GM12878 (cell line): ENCODE measurements around the gene HERPUD1. TPM values are rescaled to one million over a fixed set of nuclear protein-coding genes. Genes with fewer than 3 reads are reported as not detected.

Source experiments
- ATAC-seq: fragments of 200-7000 bp; cut with Tn5 transposase; 3 replicates; pipeline ENCODE4 v1.9.1; 2020; ENCODE audit warnings: mild to moderate bottlenecking, moderate library complexity
- Bru-seq: library from RNA; stranded (reverse); fragments of 400-500 nt; gene quantifications from one replicate; lab custom pipeline; 2021; lab: Mats Ljungman, UMichigan
- BruChase-seq, 2 experiments: library from RNA; stranded (reverse); fragments of 400-500 nt; gene quantifications; one replicate each; lab custom pipeline; 2021; lab: Mats Ljungman, UMichigan
- BruUV-seq: library from RNA; stranded (reverse); fragments of 400-500 nt; replicated peaks from 2 replicates; lab custom pipeline; 2021; lab: Mats Ljungman, UMichigan
- CTCF ChIA-PET: fragments of 300-600 bp; sonication (Branson Sonifier 250); formaldehyde crosslinking; extraction: SDS; loops from one replicate; lab custom pipeline; 2021; ENCODE audit warnings: inconsistent platforms; lab: Yijun Ruan, JAX
- POLR2A ChIA-PET: fragments of 350-600 bp; formaldehyde crosslinking; extraction: SDS; loops from one replicate; lab custom pipeline; 2021; ENCODE audit warnings: inconsistent platforms; lab: Charles Lee
- RAD21 ChIA-PET: fragments of 300-600 bp; sonication (Branson Sonifier 250); formaldehyde crosslinking; loops from one replicate; lab custom pipeline; 2023; ENCODE audit warnings: antibody characterized with exemption; ENCODE audit not compliant: unreplicated experiment; lab: Charles Lee
- SMC1A ChIA-PET: fragments of 300-600 bp; sonication (Branson Sonifier 250); formaldehyde crosslinking; loops from one replicate; lab custom pipeline; 2023; ENCODE audit not compliant: unreplicated experiment, uncharacterized antibody; lab: Charles Lee
- DNase-seq: peaks from one replicate; pipeline ENCODE4 v3.0.0-alpha.2; 2011; ENCODE audit warnings: low read depth, low spot score
- FAIRE-seq: peaks from 3 replicates; lab custom pipeline; 2011; peaks lifted over from hg19 to GRCh38; lab: Jason Lieb, UNC
- H2AFZ ChIP-seq: 2 replicates; pipeline ENCODE4 v1.6.0; 2011; ENCODE audit warnings: low read depth, low read length, control low read depth; ENCODE audit not compliant: control insufficient read depth
- H3K27ac ChIP-seq: 2 replicates; pipeline ENCODE4 v1.5.1; 2011; ENCODE audit warnings: control low read depth; ENCODE audit not compliant: control insufficient read depth, insufficient read depth
- H3K27me3 ChIP-seq, 2 experiments: replicated peaks in 1 of 2; 2 replicates each; pipeline versions ENCODE4 v1.6.0 to v1.6.1; 2011; ENCODE audit warnings: low read length in 1 of 2; ENCODE audit not compliant: control insufficient read depth in 2 of 2, insufficient read depth in 2 of 2
- H3K36me3 ChIP-seq, 2 experiments: 2 replicates each; pipeline ENCODE4 v1.5.1; 2011; ENCODE audit warnings: low read length in 1 of 2; ENCODE audit not compliant: control insufficient read depth in 2 of 2, insufficient read depth in 2 of 2
- H3K4me1 ChIP-seq: 2 replicates; pipeline ENCODE4 v1.6.1; 2011; ENCODE audit warnings: mild to moderate bottlenecking, low read length, moderate library complexity, mixed read lengths; ENCODE audit not compliant: control insufficient read depth, insufficient read depth
- H3K4me2 ChIP-seq: 2 replicates; pipeline ENCODE4 v1.6.0; 2011; ENCODE audit warnings: control low read depth; ENCODE audit not compliant: control insufficient read depth, insufficient read depth
- H3K4me3 ChIP-seq: fragments of 200-600 bp; sonication (generic); 2 replicates; pipeline ENCODE4 v1.5.1; 2016
- H3K79me2 ChIP-seq: 2 replicates; pipeline ENCODE4 v1.6.0; 2011; ENCODE audit warnings: low read length; ENCODE audit not compliant: control insufficient read depth, insufficient read depth
- H3K9ac ChIP-seq: 2 replicates; pipeline ENCODE4 v1.8.0; 2011; ENCODE audit warnings: low read length, control low read depth, mixed read lengths; ENCODE audit not compliant: control insufficient read depth, insufficient read depth
- H3K9me3 ChIP-seq: replicated peaks from 3 replicates; pipeline ENCODE4 v1.5.1; 2011; ENCODE audit warnings: mild to moderate bottlenecking, low read length; ENCODE audit not compliant: control insufficient read depth, insufficient read depth
- H4K20me1 ChIP-seq: 2 replicates; pipeline ENCODE4 v1.6.0; 2011; ENCODE audit not compliant: control insufficient read depth, insufficient read depth
- BCL11A ChIP-seq: IDR thresholded peaks from 2 replicates; pipeline ENCODE4 v1.6.1; 2011; ENCODE audit warnings: low read depth, low read length
- BMI1 ChIP-seq: fragments of 450-650 bp; IDR thresholded peaks from 2 replicates; pipeline ENCODE4 v1.6.1; 2016; ENCODE audit warnings: mild to moderate bottlenecking, moderate library complexity, borderline replicate concordance
- CHD4 ChIP-seq: fragments of 200-600 bp; sonication (generic); IDR thresholded peaks from 2 replicates; pipeline ENCODE4 v1.6.1; 2016; ENCODE audit warnings: mild to moderate bottlenecking
- CREB1 ChIP-seq: IDR thresholded peaks from 2 replicates; pipeline ENCODE4 v1.6.1; 2012; ENCODE audit warnings: low read depth, mild to moderate bottlenecking, inconsistent platforms
- EP300 ChIP-seq, 2 experiments: fragments of 150-350 bp in 1 of 2; IDR thresholded peaks; 2 replicates each; pipeline ENCODE4 v1.6.1; 2011 to 2012; ENCODE audit warnings: low read depth in 2 of 2, low read length in 2 of 2, borderline replicate concordance in 1 of 2, improper control_type of control experiment in 1 of 2, inconsistent platforms in 1 of 2; ENCODE audit not compliant: control insufficient read depth in 1 of 2
- EZH2 ChIP-seq: IDR thresholded peaks from 2 replicates; pipeline ENCODE4 v1.6.1; 2012; ENCODE audit warnings: low read depth, mild to moderate bottlenecking, control low read depth, inconsistent platforms, low read length, borderline replicate concordance; ENCODE audit not compliant: control insufficient read depth
- GABPA ChIP-seq: IDR thresholded peaks from 2 replicates; pipeline ENCODE4 v1.6.1; 2014; ENCODE audit warnings: antibody characterized with exemption, low read depth, mild to moderate bottlenecking, inconsistent platforms
- MYB ChIP-seq: fragments of 150-350 bp; IDR thresholded peaks from 2 replicates; pipeline ENCODE4 v1.6.1; 2014; ENCODE audit warnings: mild to moderate bottlenecking, low read depth, low read length, borderline replicate concordance
- MYC ChIP-seq: IDR thresholded peaks from 2 replicates; pipeline ENCODE4 v1.6.1; 2011; ENCODE audit warnings: mild to moderate bottlenecking, low read length, moderate library complexity, inconsistent platforms; ENCODE audit not compliant: insufficient read depth, insufficient replicate concordance, insufficient read length, severe bottlenecking
- NFYB ChIP-seq: IDR thresholded peaks from 2 replicates; pipeline ENCODE4 v1.6.1; 2011; ENCODE audit warnings: low read depth, mild to moderate bottlenecking, low read length, improper control_type of control experiment, moderate library complexity; ENCODE audit not compliant: insufficient read depth
- SMARCA5 ChIP-seq: fragments of 450-650 bp; IDR thresholded peaks from 2 replicates; pipeline ENCODE4 v1.6.1; 2017; ENCODE audit warnings: mild to moderate bottlenecking
- TCF12 ChIP-seq: IDR thresholded peaks from 2 replicates; pipeline ENCODE4 v1.6.1; 2011; ENCODE audit warnings: low read depth, mild to moderate bottlenecking, low read length
- WGBS: methylation state at CpG from one replicate; pipeline ENCODE4 v1.1.6; 2016; ENCODE audit warnings: low lambda C conversion rate; ENCODE audit not compliant: insufficient replicate concordance, insufficient coverage; ENCODE audit errors: missing lambda C conversion rate; 5-methylcytosine and 5-hydroxymethylcytosine counted together
- in situ Hi-C: fragments of 300-500 bp; cut with MboI; formaldehyde crosslinking; loops from 9 replicates; pipeline ENCODE4 v1.14.3; 2018; ENCODE audit warnings: mixed read lengths
- intact Hi-C: fragments of 100-400 bp; cut with micrococcal nuclease; formaldehyde crosslinking; loops from one replicate; pipeline ENCODE4 v1.14.2; 2022; ENCODE audit not compliant: unreplicated experiment
- long read RNA-seq, 2 experiments: library from polyadenylated mRNA; unstranded; transcript quantifications; one replicate each; pipeline ENCODE4 v2.0.0, GENCODE V29; 2019 to 2020
- polyA minus RNA-seq, 3 experiments: library from RNA; depleted of rRNA, polyadenylated mRNA; stranded (reverse); fragments of >200 nt; gene quantifications; 2 replicates each; pipeline ENCODE4 v1.2.3, GENCODE V29; 2011
- polyA plus RNA-seq, 11 experiments: library from polyadenylated mRNA; depleted of rRNA in 4 of 11; unstranded in 6 of 11; stranded (reverse) in 5 of 11; fragments of >200 nt; fragmentation: Nextera tagmentation in 4 of 11; fragmentation: Illumina TruSeq in 1 of 11; extraction: Ambion mirVana in 4 of 11; extraction: Trizol in 1 of 11; gene quantifications; 1 replicate in 1 of 11; 2 replicates in 10 of 11; pipeline versions ENCODE4 v1.2.1 to v1.2.3, GENCODE V29; 2011 to 2016; ENCODE audit warnings: inconsistent platforms in 2 of 11, missing spikeins in 2 of 11, low read depth in 1 of 11
- total RNA-seq, 4 experiments: library from RNA; depleted of rRNA in 3 of 4; stranded (reverse); fragments of >200 nt in 3 of 4; fragmentation: Illumina TruSeq in 1 of 4; extraction: Trizol in 1 of 4; gene quantifications; 2 replicates each; pipeline versions ENCODE4 v1.2.1 to v1.2.3, GENCODE V29; 2013 to 2021
- TF ChIP-seq, protein P1 (sequence below): fragments of 450-650 bp; IDR thresholded peaks from 2 replicates; pipeline ENCODE4 v1.6.1; 2014; ENCODE audit warnings: mild to moderate bottlenecking

Gene HERPUD1, protein sequence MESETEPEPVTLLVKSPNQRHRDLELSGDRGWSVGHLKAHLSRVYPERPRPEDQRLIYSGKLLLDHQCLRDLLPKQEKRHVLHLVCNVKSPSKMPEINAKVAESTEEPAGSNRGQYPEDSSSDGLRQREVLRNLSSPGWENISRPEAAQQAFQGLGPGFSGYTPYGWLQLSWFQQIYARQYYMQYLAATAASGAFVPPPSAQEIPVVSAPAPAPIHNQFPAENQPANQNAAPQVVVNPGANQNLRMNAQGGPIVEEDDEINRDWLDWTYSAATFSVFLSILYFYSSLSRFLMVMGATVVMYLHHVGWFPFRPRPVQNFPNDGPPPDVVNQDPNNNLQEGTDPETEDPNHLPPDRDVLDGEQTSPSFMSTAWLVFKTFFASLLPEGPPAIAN
- total RNA-seq (2013; cell fraction: nucleolus; rRNA removed), result 346 and 347 TPM in 2 replicates
- 69.9 and 80.4 TPM in 2 replicates for total RNA-seq (2014; rRNA removed)
- 102 and 107 TPM in 2 replicates for total RNA-seq (2014; rRNA removed; fragmentation: Illumina TruSeq; extraction: Trizol)
- 129 and 143 TPM in 2 replicates for total RNA-seq (2021)
- 132 TPM for polyA plus RNA-seq (2011; ENCODE audit: low read depth)
- polyA plus RNA-seq (2011; rRNA removed), result 119 and 178 TPM in 2 replicates
- polyA plus RNA-seq (2011; cell fraction: cytosol; rRNA removed), result 111 and 123 TPM in 2 replicates
- 83.2 and 124 TPM in 2 replicates for polyA plus RNA-seq (2011; cell fraction: nucleus; rRNA removed)
- 141 and 168 TPM in 2 replicates for polyA plus RNA-seq (2012)
- polyA plus RNA-seq (2014; fragmentation: Illumina TruSeq; extraction: Trizol), result 138 and 149 TPM in 2 replicates
- 10 to 100 TPM; 32.6 to 68.1 TPM for polyA plus RNA-seq (2014; fragmentation: Nextera tagmentation; extraction: Ambion mirVana)
- 99.0 and 129 TPM in 2 replicates for polyA plus RNA-seq (2014; rRNA removed)
- 100 to 1,000 TPM; 204 to 212 TPM for polyA plus RNA-seq (2016; fragmentation: Nextera tagmentation; extraction: Ambion mirVana)
- 110 and 134 TPM in 2 replicates for polyA minus RNA-seq (2011; rRNA and poly(A)+ RNA removed)
- 46.4 and 58.4 TPM in 2 replicates for polyA minus RNA-seq (2011; cell fraction: cytosol; rRNA and poly(A)+ RNA removed)
- polyA minus RNA-seq (2011; cell fraction: nucleus; rRNA and poly(A)+ RNA removed), result 93.1 and 103 TPM in 2 replicates
- Bru-seq, nascent RNA, result percentile 100 among the genes with signal in this experiment
- BruChase-seq, experiment 1, labeled RNA remaining after a 6-hour chase, result percentile 99 among the genes with signal in this experiment
- BruChase-seq, experiment 2, labeled RNA remaining after a 2-hour chase, result percentile 99 among the genes with signal in this experiment
- long read RNA-seq, experiment 1, transcript HERPUD1-203 (7 exons, 1,782 nt), result minor isoform, 5 of 180 reads
- long read RNA-seq, experiment 1, transcript HERPUD1-204 (8 exons, 2,946 nt), result major isoform, 147 of 180 reads
- long read RNA-seq, experiment 1, transcript HERPUD1-201 (8 exons, 1,862 nt), result minor isoform, 10 of 180 reads
- long read RNA-seq, experiment 1, partial matches to known transcripts, result 4 of 180 reads
- long read RNA-seq, experiment 1, other reads (novel, unspliced or antisense), result 11 of 180 reads
- long read RNA-seq, experiment 2, transcript HERPUD1-203 (7 exons, 1,782 nt), result minor isoform, 7 of 1,290 reads
- long read RNA-seq, experiment 2, transcript HERPUD1-201 (8 exons, 1,862 nt), result minor isoform, 89 of 1,290 reads
- long read RNA-seq, experiment 2, transcript HERPUD1-215 (3 exons, 571 nt), result minor isoform, 5 of 1,290 reads
- long read RNA-seq, experiment 2, transcript HERPUD1-204 (8 exons, 2,946 nt), result major isoform, 1,102 of 1,290 reads
- long read RNA-seq, experiment 2, partial matches to known transcripts, result 31 of 1,290 reads
- long read RNA-seq, experiment 2, other reads (novel, unspliced or antisense), result 51 of 1,290 reads

DNA sequence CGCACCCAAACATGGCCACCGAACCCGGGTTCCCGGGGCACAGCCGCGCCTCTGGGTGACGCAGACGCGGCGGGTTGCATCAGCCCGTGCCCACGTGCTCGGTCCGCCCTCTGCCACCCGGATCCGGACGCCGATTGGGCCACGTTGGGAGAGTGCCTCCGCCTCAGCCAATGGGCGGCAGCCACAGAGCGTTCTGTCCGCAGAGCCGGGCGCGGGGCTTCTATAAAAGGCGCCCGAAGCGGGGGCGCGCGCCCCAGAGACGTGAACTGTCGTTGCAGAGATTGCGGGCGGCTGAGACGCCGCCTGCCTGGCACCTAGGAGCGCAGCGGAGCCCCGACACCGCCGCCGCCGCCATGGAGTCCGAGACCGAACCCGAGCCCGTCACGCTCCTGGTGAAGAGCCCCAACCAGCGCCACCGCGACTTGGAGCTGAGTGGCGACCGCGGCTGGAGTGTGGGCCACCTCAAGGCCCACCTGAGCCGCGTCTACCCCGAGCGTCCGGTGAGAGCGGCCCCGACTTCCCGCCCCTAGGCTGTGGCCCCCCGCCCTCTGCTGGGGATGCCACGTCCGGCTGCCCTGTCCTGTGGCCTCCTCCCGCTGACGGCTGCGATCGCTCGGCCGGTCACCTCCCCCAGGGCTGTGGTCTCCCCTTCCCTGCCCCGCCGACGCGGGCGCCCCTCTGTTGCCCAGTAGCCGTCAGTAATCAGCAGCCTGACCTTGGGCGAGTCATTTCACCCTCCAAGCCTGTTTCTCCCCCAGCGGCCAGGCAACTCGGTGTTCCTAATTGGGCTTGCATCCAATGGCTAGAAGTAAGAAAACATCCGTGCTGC, at the start of gene HERPUD1:
HERPUD1 (plus strand) TSS at position 251 of the 829 bp plus-strand sequence; CDS start at position 354, 103 bp downstream.
- Histone ChIP-seq H3K4me3 (peak within 1 kb of the TSS; percentile 92), H3K9me3 (no peaks in the 10 kb centered on the region), H3K27ac (peak within 1 kb of the TSS; percentile 88), H3K9ac (peak within 1 kb of the TSS; percentile 82), H3K27me3 (no peaks in the 10 kb centered on the region), H2AFZ (peak within 1 kb of the TSS; percentile 65), H3K79me2 (peaks cover 46% of the 10 kb centered on the region), H3K36me3 (peaks cover 0 to 4% of the 10 kb centered on the region in 2 experiments), H3K4me1 (peaks cover 20% of the 10 kb centered on the region), H4K20me1 (no peaks in the 10 kb centered on the region), H3K4me2 (peak within 1 kb of the TSS; percentile 81)
- ChIA-PET SMC1A (interaction anchor here (0.7 to 3.8 kb wide), 11 partner anchors 9 to 78 kb away, joined by 3 to 52 read pairs (median 8); no protein-coding TSS in a partner anchor), RAD21 (interaction anchor here (0.6 to 2.9 kb wide), 13 partner anchors 9 to 203 kb away, joined by 3 to 34 read pairs (median 8); partner anchors contain the start of gene NUP93), POLR2A (interaction anchor here (1.0 to 21.1 kb wide), 10 partner anchors 7 to 71 kb away, joined by 3 to 306 read pairs (median 8); no protein-coding TSS in a partner anchor), CTCF (interaction anchor here (0.6 to 2.7 kb wide), 7 partner anchors 9 to 459 kb away, joined by 3 to 14 read pairs (median 5); no protein-coding TSS in a partner anchor)
- in situ Hi-C loops (no loop called here), intact Hi-C loops (loop anchor here (1.0 to 2.0 kb wide), 5 partner anchors 15 to 72 kb away; no protein-coding TSS in a partner anchor)
- BruUV-seq, result no TSS peak
- WGBS, result 1% methylated on average over 75 of the region's 83 CpGs
- peak; percentile 84 for ATAC-seq
- peak; percentile 94 for FAIRE-seq
- DNase-seq, result peak; percentile 89
- peak; percentile 47; the same call in 1 of the 2 replicates for TF ChIP-seq SMARCA5
- TF ChIP-seq BCL11A, result no peak; the same call in 1 of the 2 replicates
- no peak for TF ChIP-seq BMI1
- no peak for TF ChIP-seq EP300 (IDR thresholded peaks at IDR 0.05; ENCODE audit: borderline replicate concordance in 1 of 2, control insufficient read depth in 1 of 2, low read depth in 2 of 2, low read length in 2 of 2)
- TF ChIP-seq MYB, result no peak
- peak; percentile 65; the same call in 1 of the 2 replicates for TF ChIP-seq TCF12
- no peak for TF ChIP-seq EZH2
- peak; percentile 88 for TF ChIP-seq CREB1
- TF ChIP-seq, protein P1, sequence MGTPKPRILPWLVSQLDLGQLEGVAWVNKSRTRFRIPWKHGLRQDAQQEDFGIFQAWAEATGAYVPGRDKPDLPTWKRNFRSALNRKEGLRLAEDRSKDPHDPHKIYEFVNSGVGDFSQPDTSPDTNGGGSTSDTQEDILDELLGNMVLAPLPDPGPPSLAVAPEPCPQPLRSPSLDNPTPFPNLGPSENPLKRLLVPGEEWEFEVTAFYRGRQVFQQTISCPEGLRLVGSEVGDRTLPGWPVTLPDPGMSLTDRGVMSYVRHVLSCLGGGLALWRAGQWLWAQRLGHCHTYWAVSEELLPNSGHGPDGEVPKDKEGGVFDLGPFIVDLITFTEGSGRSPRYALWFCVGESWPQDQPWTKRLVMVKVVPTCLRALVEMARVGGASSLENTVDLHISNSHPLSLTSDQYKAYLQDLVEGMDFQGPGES, result peak; percentile 76
- no peak for TF ChIP-seq CHD4
- TF ChIP-seq NFYB, result peak; percentile 85
- no peak for TF ChIP-seq GABPA
- TF ChIP-seq MYC, result peak; percentile 53
